A172 (cell line): ENCODE results near the gene OR6N1. TPM values are rescaled to one million over a fixed set of nuclear protein-coding genes. Genes with fewer than 3 reads are reported as not detected.

Experiments used
- DNase-seq: peaks from one replicate; pipeline ENCODE4 v3.0.0-alpha.2; 2015; ENCODE audit warnings: low spot score
- total RNA-seq: library from RNA; depleted of rRNA; stranded (reverse); fragments of >200 nt; shearing (Covaris generic); gene quantifications from 2 replicates; pipeline ENCODE4 v1.2.3, GENCODE V29; 2014; rRNA removed

OR6N1 gene, protein sequence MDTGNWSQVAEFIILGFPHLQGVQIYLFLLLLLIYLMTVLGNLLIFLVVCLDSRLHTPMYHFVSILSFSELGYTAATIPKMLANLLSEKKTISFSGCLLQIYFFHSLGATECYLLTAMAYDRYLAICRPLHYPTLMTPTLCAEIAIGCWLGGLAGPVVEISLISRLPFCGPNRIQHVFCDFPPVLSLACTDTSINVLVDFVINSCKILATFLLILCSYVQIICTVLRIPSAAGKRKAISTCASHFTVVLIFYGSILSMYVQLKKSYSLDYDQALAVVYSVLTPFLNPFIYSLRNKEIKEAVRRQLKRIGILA
- not detected in 2 replicates for total RNA-seq

DNA sequence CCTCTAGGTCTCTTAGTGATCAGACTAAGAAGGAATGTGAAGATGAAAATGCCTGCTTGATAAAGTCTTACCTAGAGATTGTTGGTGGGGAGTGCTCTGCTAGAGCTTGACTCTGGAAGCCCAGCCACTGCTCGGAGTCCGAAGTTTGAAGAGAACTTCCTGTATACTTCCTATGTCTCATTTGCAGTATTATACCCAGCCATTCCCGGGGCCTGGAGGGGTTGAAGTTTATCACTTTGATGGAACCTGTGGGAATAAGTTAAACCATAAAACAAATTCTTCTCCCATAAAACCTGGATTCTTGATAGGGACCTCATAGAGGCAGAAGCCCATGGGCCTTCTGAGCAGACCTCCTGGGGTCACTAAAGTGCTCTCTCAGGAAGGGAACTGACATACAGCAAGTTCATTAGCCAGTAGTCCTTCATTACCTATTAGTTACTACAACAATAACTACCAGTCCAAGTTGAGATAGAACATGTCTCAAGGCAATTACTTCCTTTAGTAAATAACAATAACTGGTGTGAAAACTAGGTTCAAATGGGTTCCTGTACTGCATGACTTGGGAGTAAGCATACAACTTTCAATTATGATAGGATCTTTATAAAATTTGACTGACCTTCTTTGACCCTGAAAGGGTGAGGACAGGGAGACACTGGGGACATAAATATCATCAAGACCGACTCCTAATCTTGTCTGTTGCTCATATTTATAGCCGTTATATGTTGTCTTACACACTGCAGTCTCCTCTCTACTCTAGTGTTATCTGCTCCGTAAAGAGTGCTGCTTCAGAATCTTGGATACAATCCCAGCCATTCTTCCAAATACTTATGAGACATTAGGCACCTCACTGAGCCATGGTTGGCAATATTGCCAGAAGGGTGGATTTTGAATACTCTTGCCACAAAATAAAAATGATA lies at the start of gene OR6N1:
Gene OR6N1, minus strand, starts transcription at position 246 of the 917 bp plus-strand sequence. CDS start 5,513 bp downstream, outside the sequence.
- no peak for DNase-seq

DNA sequence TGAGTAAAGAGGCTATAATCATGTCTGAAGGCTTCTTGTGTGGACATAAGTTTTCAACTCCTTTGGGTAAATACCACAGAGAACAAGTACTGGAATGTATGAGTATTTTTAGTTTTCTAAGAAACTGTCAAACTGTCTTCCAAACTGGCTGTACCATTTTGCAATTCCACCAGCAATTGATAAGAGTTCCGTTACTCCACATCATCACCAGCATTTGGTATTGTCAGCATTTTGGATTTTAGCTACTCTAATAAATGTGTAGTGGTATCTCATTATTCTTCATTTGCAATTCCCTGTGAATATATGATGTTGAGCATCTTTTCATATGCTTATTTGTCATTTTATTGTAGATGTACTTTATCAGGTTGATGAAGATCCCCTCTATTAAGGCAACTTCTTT lies 49.7 kb upstream of the OR6N1 start:
- DNase-seq = no peak

DNA sequence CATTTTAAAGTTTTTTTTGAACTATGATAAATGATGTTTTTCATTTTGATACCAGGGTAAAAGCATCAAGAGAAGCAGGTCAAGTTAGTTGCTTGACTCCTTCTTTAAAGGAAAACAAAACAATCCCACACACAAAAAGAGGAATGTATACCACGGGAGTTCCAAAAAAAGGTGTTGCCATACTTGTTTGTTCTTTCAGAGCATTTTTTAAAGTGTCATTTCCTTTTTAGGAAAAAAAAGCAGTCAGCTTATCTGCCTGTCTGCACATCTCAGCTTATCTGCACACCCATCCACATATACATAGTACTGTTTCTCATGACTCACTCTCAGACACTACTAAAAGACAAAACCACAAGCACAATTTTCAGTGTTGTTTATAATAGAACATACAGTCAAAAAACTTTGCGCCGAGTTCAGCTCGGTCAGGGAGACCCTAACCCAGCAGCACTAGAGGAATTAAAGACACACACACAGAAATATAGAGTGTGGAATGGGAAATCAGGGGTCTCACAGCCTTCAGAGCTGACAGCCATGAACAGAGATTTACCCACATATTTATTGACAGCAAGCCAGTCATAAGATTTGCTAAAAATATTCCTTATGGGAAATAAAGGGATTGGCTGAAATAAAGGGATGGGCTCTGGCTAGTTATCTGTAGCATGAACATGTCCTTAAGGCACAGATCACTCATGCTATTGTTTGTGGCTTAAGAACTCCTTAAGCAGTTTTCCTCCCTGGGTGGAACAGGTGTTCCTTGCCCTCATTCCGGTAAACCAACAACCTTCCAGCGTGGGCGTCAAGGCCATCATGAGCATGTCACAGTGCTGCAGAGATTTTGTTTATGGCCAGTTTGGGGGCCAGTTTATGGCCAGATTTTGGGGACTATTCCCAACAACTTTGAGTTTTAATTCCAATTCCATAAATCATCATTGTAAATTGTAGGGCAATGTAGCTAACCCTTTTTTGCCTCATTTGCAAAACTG lies 47.8 kb upstream of the OR6N1 start:
- DNase-seq = peak; percentile 42

DNA sequence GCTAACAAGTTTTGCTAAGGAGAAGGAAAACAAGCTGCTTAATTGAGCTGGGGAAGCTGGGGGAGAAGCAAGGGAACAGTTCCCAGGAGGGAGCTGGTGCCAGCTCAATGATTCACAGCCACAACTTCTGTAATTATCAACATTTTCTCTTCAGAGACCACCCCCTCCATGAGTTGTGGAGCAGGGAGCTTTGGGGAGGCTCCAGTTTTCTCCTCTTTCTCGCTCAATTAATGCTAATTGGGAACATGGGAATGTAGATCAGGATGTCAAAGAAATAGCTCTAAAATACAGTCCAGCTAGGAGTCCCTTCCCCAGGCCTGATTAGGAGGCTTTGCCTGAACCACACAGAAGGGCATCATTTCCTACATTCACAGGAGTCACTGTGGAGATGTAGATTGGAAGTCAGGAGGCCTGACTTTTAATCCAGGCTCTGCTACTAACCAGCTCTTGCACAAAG lies 47.0 kb upstream of the OR6N1 start:
- DNase-seq = peak; percentile 8

DNA sequence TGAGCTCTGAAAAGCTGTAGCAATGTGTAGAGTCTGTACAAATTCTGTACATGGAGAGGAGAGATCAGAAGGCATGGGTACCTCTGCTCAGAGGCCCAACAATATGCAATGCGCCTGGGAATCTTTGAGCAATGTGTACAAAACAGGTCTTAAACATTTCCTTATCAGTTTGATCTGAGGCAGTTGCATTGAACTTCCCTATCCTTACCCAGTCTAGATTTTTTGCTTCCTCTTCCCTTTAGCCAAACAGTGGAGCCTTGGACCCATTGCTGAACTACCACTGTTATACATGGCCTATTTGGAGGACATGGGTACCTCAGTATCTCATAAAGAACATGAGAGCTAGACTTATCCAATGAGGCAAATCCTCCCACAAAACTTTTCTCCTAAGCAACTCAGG lies 46.6 kb upstream of the OR6N1 start:
- no peak for DNase-seq

DNA sequence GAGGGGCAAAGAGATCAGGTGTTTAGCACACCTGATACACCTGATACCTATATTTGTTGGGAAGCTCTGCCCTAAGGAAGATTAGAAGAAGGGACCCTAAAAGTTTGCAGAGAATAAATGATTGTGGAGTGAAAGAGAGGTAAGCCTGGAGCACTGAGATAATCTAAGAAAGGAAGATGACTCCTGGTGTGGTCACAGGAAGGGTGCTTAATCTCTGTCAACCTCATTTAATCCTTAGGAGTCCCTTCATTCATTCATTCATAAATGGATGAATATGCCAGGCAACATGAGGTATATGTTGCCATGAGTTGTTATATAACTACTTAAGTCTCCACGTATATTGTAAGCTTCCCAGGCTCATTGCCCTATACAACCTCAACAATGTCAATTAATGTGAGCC lies 43.0 kb upstream of the OR6N1 start:
- no peak for DNase-seq

DNA sequence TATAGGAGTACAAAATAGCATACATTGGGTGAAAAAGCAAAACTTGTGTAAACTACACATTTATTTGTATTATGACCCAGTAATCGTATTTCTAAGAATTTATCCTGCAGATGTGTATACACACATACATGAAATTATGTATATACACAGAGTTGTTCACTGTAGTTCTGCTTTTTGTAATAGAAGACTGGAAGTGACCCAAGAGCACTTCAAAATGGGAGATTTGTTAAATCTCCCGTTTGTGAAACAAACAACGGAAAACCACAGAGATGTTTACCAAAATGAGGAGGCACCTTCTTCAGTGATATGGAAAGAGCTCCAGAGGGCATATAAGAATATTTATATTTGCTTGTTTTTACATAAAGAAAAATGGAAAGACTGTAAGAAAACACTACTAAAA lies 41.2 kb upstream of the OR6N1 start:
- DNase-seq = no peak

DNA sequence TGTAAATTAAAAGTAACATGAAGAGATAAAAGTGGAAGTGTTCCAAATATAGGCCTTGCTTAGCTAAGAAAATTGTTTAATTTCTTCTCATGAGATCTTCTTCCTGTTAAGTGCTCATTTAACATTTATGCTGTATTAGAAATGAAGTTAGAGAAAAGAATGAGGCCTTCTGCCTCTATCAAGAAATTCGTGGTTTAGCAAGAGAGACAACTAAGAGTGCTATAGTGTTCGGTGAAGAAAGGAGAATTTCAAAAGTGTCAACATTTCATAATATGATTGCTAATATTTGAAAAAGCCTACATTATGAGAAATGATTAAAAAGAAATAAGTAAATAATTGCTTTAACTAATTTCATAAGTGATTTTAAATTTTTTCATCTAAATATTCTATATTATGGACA lies 40.3 kb upstream of the OR6N1 start:
- no peak for DNase-seq

DNA sequence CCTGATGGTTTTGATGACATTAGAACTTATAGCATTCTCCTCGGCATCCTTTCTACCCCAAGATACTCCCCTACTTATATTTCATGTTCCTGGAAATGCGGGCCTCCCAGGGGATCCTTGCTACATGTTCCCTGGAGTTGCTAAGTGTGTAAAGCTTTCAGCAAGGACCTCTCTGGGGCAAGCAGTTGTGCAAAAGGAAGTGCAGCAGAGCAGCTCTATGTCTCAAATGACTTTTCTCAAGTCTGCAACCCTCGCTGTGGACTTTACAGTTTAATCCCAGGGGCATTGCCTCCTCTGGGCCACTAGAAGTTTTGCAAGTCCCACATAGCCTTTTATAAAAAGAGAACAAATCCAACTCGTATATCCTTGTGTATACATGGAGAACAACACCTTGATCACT lies 38.3 kb upstream of the OR6N1 start:
- no peak for DNase-seq

DNA sequence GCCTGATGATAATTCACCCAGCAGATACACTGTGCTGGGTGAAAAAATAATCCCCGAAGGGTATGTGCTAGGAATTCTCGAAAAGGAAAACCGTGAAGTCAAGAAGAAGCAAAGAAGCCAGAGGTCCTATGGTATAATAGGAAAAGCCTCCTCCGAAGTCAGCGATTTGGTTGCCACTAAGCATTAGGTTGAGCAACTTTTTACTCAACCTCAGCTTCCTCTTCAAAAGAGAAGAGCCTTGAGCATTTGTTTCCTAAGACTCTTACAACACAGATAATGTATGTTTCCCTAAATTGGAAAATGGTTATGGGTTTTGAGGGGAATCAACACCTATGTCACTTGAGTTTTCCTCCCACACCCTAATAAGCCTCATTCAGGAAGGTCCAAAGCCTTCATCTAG lies 37.9 kb upstream of the OR6N1 start:
- no peak for DNase-seq

DNA sequence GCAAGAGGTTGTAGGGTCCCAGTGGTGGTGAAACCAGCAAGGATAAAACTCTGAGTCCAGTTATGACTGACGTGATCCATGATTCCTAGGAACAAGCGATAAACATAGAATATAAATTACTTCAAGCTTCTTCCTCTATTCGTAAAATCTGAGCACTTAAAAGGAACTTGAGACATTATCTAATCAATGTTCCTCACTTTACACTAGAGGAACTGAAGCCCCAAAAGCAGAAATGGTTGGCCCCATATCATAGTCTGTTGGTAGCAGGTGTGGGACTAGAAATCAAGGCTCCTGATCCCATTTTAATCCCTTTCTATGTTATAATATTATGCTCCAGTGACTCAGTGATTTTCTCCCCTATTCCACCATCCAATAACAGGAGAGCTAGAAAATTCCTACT lies 37.3 kb upstream of the OR6N1 start:
- DNase-seq = no peak

DNA sequence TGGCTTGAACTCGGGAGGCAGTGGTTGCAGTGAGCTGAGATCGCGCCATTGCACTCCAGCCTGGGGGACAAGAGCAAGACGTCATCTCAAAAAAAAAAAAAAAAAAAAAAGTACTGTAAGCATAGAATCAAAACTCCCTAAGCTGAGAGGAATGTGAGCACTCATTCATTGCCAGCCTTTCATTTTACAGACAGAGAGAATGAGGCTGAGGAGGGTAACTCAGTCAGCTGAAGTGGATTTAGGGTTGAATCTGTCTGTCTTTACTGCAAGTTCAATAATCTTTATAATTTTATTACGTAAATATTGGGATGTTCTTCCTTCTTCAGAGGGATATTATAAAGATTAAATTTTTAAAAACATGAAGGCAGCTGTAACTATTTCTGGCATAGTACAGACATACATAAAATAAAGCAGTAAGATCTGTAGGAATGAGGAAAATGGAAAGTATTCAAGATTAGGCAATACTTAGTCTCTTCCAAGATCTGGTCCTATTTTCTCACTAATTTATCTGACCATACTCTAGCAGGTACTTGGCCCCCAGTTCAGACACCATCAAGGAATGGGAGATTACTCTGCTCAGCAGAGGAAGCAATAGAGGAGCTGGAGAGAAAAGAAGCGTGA lies 35.0 kb upstream of the OR6N1 start:
- DNase-seq = no peak

DNA sequence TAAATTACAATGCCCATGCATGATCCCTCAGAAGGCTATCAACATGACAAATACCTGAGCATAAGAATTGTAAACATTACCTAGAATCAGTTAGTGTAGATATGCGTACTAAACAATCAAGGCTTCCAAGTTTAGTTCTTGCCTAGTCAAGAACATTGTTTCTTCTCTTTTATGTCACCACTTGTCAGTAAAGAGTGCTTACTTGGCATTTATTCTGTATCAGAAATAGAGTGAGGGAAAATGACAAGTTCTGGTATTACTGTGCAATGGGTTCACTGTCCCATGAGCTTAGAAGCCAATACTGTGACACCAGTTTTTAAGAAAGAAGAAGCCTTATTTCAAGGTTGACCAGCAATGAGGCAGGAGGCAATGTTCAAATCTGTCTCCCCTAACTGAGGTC lies 31.7 kb upstream of the OR6N1 start:
- DNase-seq = no peak

DNA sequence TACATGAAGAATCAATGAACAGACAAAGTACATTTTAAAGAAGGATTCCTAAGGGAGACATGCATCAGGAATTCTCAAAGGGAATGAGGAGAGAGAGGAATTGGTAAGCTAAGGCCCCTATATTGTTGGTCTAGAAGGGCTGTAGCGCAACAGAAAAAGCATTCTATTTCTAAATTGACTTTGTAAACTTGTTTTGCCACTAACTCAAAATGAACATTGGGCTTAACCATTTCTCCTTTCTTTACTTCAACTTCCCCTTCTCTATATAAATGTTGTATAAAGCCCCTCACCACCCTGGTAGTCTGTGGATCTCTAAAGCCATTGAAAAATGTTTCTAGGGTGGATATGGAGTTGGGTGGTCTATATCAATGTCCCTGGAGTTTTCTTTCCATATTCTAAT lies 29.4 kb upstream of the OR6N1 start:
- no peak for DNase-seq

DNA sequence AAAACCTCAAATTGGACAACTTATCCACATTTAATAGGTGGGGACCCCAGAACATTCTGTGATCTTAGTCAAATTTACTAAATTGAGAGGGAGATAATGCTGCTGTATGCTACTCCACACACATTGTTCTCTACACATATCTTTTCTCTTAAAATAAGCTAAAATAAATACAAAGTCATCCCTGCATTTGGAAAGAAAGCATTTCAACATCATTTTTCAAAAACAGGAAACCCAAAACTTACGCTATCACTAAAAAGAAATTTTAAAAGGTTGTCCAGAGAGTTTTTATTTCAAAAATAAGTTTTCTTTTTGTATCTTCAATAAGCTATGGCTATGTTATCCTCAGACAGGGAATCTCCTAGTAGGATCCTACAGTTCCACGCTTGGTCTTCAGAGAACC lies 28.5 kb upstream of the OR6N1 start:
- DNase-seq = no peak

DNA sequence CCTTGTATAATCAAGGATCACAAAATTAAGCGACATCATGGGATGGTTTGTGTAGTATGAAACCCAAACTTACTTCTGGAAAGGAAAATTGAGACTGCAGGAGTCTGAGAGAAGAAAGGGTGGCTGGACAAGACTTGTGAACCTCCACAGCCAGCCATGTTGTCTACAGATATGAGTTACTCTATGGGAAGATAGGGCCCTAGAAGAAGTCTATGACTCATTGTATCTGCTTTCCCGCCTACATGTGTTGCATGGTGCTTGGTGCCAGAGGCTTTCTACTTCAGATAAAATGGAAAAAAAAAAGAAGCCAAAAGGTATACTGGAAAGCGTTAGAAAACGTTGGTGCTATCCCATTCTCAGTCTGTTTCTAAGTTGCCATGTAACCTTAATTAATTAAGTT lies 27.7 kb upstream of the OR6N1 start:
- DNase-seq = no peak

DNA sequence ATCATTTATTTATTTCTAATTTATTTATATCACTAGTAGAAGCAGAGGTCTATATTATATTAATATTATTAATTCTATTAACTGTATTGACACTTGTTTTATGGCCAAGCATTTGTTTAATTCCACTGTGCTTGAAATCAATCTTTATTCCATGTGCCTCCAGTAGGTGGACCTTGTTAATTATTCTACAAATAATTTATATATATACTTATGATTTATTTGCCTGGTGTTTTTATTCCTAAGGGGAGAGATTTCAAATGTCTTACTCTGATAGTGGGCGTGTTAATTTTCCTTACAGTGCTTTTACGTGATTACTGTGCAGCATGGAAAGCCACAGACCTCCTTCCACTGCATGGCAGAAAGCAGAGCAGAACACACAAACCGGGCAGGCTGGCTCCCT lies 26.5 kb upstream of the OR6N1 start:
- DNase-seq = no peak

DNA sequence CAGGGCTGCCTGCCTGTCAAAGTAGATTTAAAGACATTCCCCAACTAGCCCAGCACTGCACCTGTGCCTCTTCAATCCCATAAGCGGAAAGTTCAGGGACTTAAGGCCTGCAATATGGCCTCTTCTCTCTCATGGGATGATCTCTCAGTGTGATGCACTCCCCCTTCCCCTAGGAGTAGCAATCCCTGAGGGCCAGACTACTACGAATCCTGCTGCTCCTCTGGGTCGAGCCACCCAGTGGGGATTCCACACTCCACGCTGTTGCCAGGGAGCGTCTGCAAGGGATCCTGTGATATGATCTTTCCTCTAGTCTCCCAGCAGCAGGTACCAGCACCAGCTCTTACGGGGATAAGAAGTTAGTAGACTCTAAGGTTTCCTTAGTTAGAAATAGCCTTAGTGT lies 22.3 kb upstream of the OR6N1 start:
- DNase-seq = no peak

DNA sequence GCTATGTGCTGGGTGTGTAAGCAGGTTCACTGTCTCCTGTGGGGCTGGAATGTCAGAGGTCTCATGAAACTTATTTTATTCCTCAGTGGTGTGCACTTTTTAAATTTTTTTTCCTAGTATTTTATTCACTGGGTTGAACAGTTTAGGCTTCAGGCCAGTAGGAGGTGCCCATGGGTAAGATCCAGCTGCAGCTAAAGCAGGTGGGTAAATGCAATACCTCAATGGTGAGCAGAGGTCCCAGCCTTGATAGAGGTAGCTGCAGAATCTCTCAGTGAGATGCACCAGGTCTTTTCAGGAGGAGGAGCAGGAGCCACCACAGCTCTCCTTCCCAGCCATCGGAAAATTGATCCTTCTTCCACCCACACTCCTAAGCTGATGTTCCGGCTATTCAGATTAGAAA lies 21.6 kb upstream of the OR6N1 start:
- no peak for DNase-seq

DNA sequence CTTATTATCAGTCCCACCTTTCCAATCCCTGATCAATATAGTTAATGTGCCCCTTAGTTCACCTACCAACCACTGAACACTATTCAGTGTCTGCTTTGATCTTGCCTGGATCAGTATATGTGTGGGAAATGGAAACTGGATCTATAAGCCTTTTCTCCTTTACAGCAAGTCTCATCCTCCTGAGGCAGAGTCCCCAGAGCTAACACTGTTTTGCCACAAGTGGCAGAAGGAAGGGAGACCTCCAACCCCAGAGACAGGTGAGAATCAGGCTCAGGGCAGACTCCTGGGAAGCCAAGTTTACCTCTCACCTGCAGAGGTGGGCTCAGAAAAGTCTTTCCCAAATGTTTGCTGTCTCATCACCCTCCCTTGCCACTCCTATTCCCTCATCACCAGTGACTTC lies 9.1 kb upstream of the OR6N1 start, which contains the start of gene OR6N2:
Gene OR6N2, minus strand, starts transcription at position 101 of the 400 bp plus-strand sequence. CDS start 3,569 bp downstream, outside the sequence.
- no peak for DNase-seq

DNA sequence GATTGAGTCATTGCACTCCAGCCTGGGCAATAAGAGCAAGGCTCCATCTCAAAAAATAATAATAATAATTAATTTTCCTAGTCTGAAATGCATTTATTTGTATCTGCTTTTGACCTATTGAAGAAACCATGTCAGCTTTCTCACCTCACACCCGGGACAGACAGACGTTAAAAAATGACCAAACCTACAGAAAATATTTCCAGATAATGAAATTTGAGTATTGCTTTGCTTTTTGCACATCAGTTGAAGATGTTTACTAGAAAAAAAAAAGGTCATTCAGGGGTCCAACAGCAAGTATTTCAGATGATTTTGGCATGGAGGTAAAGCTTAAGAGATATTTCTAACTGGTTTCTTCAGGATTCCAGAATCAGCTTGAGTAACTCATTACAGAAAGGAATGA lies 17.6 kb downstream of the OR6N1 start, which contains the start of gene OR6K6:
Gene OR6K6, plus strand, starts transcription at position 301 of the 400 bp plus-strand sequence. CDS start 168 bp downstream, outside the sequence.
- no peak for DNase-seq
